IMR-90 (cell line): ENCODE data around the gene ATL2. TPM values are rescaled to one million over a fixed set of nuclear protein-coding genes. Genes with fewer than 3 reads are reported as not detected.

Source experiments
- ATAC-seq: fragments of 200-7000 bp; cut with Tn5 transposase; 2 replicates; pipeline ENCODE4 v1.9.1; 2020; ENCODE audit warnings: low read depth, mild to moderate bottlenecking, moderate library complexity
- BruUV-seq: library from RNA; stranded (reverse); fragments of 400-500 nt; replicated peaks from 2 replicates; lab custom pipeline; 2021; lab: Mats Ljungman, UMichigan
- CTCF ChIA-PET: fragments of 300-600 bp; formaldehyde crosslinking; extraction: SDS; loops from one replicate; lab custom pipeline; 2021; ENCODE audit warnings: antibody characterized with exemption; lab: Yijun Ruan, JAX
- POLR2A ChIA-PET: fragments of 300-600 bp; sonication (Branson Sonifier 250); formaldehyde crosslinking; loops from one replicate; lab custom pipeline; 2022; ENCODE audit warnings: antibody characterized with exemption; ENCODE audit not compliant: unreplicated experiment; lab: Charles Lee
- DNase-seq: peaks from one replicate; pipeline ENCODE4 v3.0.0; 2013
- H2AFZ ChIP-seq: replicated peaks from 2 replicates; pipeline ENCODE3; 2013; ENCODE audit warnings: low read length, mild to moderate bottlenecking; ENCODE audit not compliant: poor library complexity
- H2AK5ac ChIP-seq: 2 replicates; pipeline ENCODE4 v1.6.1; 2013; ENCODE audit warnings: low read depth, low read length, inconsistent platforms
- H2AK9ac ChIP-seq: replicated peaks from 2 replicates; pipeline ENCODE3; 2013; ENCODE audit warnings: mild to moderate bottlenecking, low read depth, low read length, moderate library complexity; ENCODE audit not compliant: poor library complexity
- H2BK120ac ChIP-seq: 2 replicates; pipeline ENCODE4 v1.6.1; 2013; ENCODE audit warnings: low read depth, low read length, inconsistent platforms
- H2BK15ac ChIP-seq: 3 replicates; pipeline ENCODE4 v1.6.1; 2013; ENCODE audit warnings: low read depth, low read length, inconsistent platforms
- H2BK20ac ChIP-seq: 2 replicates; pipeline ENCODE4 v1.6.1; 2013; ENCODE audit warnings: low read depth, mild to moderate bottlenecking, inconsistent platforms, low read length, moderate library complexity
- H2BK5ac ChIP-seq: 2 replicates; pipeline ENCODE4 v1.6.1; 2013; ENCODE audit warnings: mild to moderate bottlenecking, low read depth, low read length, inconsistent platforms; ENCODE audit not compliant: poor library complexity, severe bottlenecking
- H3K14ac ChIP-seq: replicated peaks from 2 replicates; pipeline ENCODE4 v1.6.1; 2013; ENCODE audit warnings: low read depth, low read length, inconsistent platforms
- H3K18ac ChIP-seq: 2 replicates; pipeline ENCODE4 v1.6.1; 2013; ENCODE audit warnings: low read depth, low read length, control low read depth
- H3K23ac ChIP-seq: 2 replicates; pipeline ENCODE4 v1.6.1; 2013; ENCODE audit warnings: low read depth, low read length, inconsistent platforms
- H3K27ac ChIP-seq: 2 replicates; pipeline ENCODE4 v1.5.1; 2013; ENCODE audit warnings: mild to moderate bottlenecking, control low read depth, low read length; ENCODE audit not compliant: insufficient read depth
- H3K27me3 ChIP-seq: 2 replicates; pipeline ENCODE4 v1.6.1; 2013; ENCODE audit warnings: low read length; ENCODE audit not compliant: control insufficient read depth, insufficient read depth
- H3K36me3 ChIP-seq: 2 replicates; pipeline ENCODE4 v1.6.1; 2013; ENCODE audit warnings: low read length, mixed read lengths; ENCODE audit not compliant: control insufficient read depth, insufficient read depth
- H3K4ac ChIP-seq: 2 replicates; pipeline ENCODE4 v1.6.1; 2013; ENCODE audit warnings: low read depth, low read length, inconsistent platforms
- H3K4me1 ChIP-seq: 2 replicates; pipeline ENCODE4 v1.6.1; 2013; ENCODE audit warnings: low read length, mixed read lengths; ENCODE audit not compliant: control insufficient read depth, insufficient read depth
- H3K4me2 ChIP-seq: 2 replicates; pipeline ENCODE4 v1.6.1; 2013; ENCODE audit warnings: low read depth, mild to moderate bottlenecking, control low read depth, low read length, moderate library complexity
- H3K4me3 ChIP-seq: 2 replicates; pipeline ENCODE4 v1.5.1; 2013; ENCODE audit warnings: low read depth, mild to moderate bottlenecking, control low read depth, low read length, moderate library complexity; ENCODE audit not compliant: insufficient read depth
- H3K56ac ChIP-seq: 2 replicates; pipeline ENCODE4 v1.6.1; 2013; ENCODE audit warnings: low read length, inconsistent platforms; ENCODE audit not compliant: insufficient read depth; ENCODE audit errors: extremely low read depth
- H3K79me1 ChIP-seq, 2 experiments: 2 replicates each; pipeline ENCODE4 v1.6.1; 2013; ENCODE audit warnings: low read length in 2 of 2, inconsistent platforms in 1 of 2, low read depth in 1 of 2
- H3K9ac ChIP-seq: 2 replicates; pipeline ENCODE4 v1.6.1; 2013; ENCODE audit warnings: low read depth, low read length, control low read depth
- H3K9me1 ChIP-seq: 2 replicates; pipeline ENCODE4 v1.6.1; 2013; ENCODE audit warnings: low read length, inconsistent platforms; ENCODE audit not compliant: insufficient read depth
- H3K9me3 ChIP-seq: 2 replicates; pipeline ENCODE4 v1.6.1; 2013; ENCODE audit warnings: low read length; ENCODE audit not compliant: control insufficient read depth, insufficient read depth
- H4K20me1 ChIP-seq: 2 replicates; pipeline ENCODE4 v1.6.1; 2013; ENCODE audit warnings: low read length, inconsistent platforms; ENCODE audit not compliant: insufficient read depth
- H4K5ac ChIP-seq: 2 replicates; pipeline ENCODE4 v1.6.1; 2013; ENCODE audit warnings: mild to moderate bottlenecking, low read depth, low read length, control low read depth
- H4K8ac ChIP-seq, 2 experiments: 2 replicates each; pipeline ENCODE4 v1.6.1; 2013; ENCODE audit warnings: low read depth in 2 of 2, low read length in 2 of 2, control low read depth in 1 of 2, inconsistent platforms in 1 of 2
- H4K91ac ChIP-seq: 2 replicates; pipeline ENCODE4 v1.6.1; 2013; ENCODE audit warnings: low read depth, low read length, inconsistent platforms; ENCODE audit not compliant: insufficient read depth
- BHLHE40 ChIP-seq: fragments of 150-350 bp; IDR thresholded peaks from 2 replicates; pipeline ENCODE4 v1.6.1; 2016; ENCODE audit warnings: mild to moderate bottlenecking, low read depth, low read length
- CEBPB ChIP-seq: IDR thresholded peaks from 2 replicates; pipeline ENCODE4 v1.6.1; 2012; ENCODE audit warnings: low read depth, low read length, improper control_type of control experiment
- CHD1 ChIP-seq: IDR thresholded peaks from 2 replicates; pipeline ENCODE4 v1.6.1; 2012; ENCODE audit warnings: low read depth, low read length, improper control_type of control experiment
- FOS ChIP-seq: fragments of 150-350 bp; IDR thresholded peaks from 2 replicates; pipeline ENCODE4 v1.6.1; 2016; ENCODE audit warnings: low read depth, low read length
- MAFK ChIP-seq: IDR thresholded peaks from 2 replicates; pipeline ENCODE4 v1.6.1; 2012; ENCODE audit warnings: low read depth, low read length, improper control_type of control experiment
- MAZ ChIP-seq: IDR thresholded peaks from 2 replicates; pipeline ENCODE4 v1.6.1; 2012; ENCODE audit warnings: low read depth, mild to moderate bottlenecking, low read length, improper control_type of control experiment, moderate library complexity, borderline replicate concordance
- MXI1 ChIP-seq: IDR thresholded peaks from 2 replicates; pipeline ENCODE4 v1.6.1; 2012; ENCODE audit warnings: low read depth, mild to moderate bottlenecking, low read length, moderate library complexity, borderline replicate concordance
- NFE2L2 ChIP-seq: fragments of 150-350 bp; IDR thresholded peaks from 2 replicates; pipeline ENCODE4 v1.6.1; 2016; ENCODE audit warnings: low read depth, mild to moderate bottlenecking, low read length
- RAD21 ChIP-seq: IDR thresholded peaks from 2 replicates; pipeline ENCODE4 v1.6.1; 2012; ENCODE audit warnings: low read length, improper control_type of control experiment
- RCOR1 ChIP-seq: IDR thresholded peaks from 2 replicates; pipeline ENCODE4 v1.6.1; 2012; ENCODE audit warnings: mild to moderate bottlenecking, low read length, improper control_type of control experiment; ENCODE audit not compliant: insufficient replicate concordance
- RFX5 ChIP-seq: IDR thresholded peaks from 2 replicates; pipeline ENCODE4 v1.8.0; 2012; ENCODE audit warnings: low read depth, mild to moderate bottlenecking, low read length, moderate library complexity
- SMC3 ChIP-seq: fragments of 150-350 bp; IDR thresholded peaks from 2 replicates; pipeline ENCODE4 v1.6.1; 2016; ENCODE audit warnings: low read depth, mild to moderate bottlenecking, antibody characterized with exemption, low read length, moderate library complexity
- WGBS, 2 experiments: methylation state at CpG; one replicate each; pipeline versions ENCODE4 v1.1.5 to v1.1.7; 2013; ENCODE audit warnings: missing lambda C conversion rate in 2 of 2; ENCODE audit not compliant: insufficient read length in 1 of 2; ENCODE audit errors: extremely low coverage in 2 of 2; 5-methylcytosine and 5-hydroxymethylcytosine counted together
- dilution Hi-C: fragments of 300-500 bp; cut with HindIII; formaldehyde crosslinking; loops from one replicate; pipeline ENCODE4 v1.14.3; 2018; ENCODE audit warnings: low sequenced_read_pairs; ENCODE audit not compliant: unreplicated experiment
- in situ Hi-C: fragments of 300-500 bp; cut with MboI; formaldehyde crosslinking; loops from 3 replicates; pipeline ENCODE4 v1.14.3; 2019; ENCODE audit warnings: low sequenced_read_pairs, inconsistent platforms, mixed read lengths
- intact Hi-C: fragments of 100-400 bp; cut with micrococcal nuclease; formaldehyde crosslinking; loops from 2 replicates; pipeline ENCODE4 v1.10.0; 2022
- polyA plus RNA-seq, 3 experiments: library from polyadenylated mRNA; depleted of rRNA; stranded (reverse); fragments of >200 nt; gene quantifications; 2 replicates each; pipeline ENCODE4 v1.2.3, GENCODE V29; 2012; ENCODE audit warnings: low replicate concordance in 1 of 3
- total RNA-seq: library from RNA; depleted of rRNA; stranded (reverse); fragments of >200 nt; gene quantifications from 2 replicates; pipeline ENCODE4 v1.2.3, GENCODE V29; 2012
- TF ChIP-seq, protein P1 (sequence below): fragments of 150-350 bp; IDR thresholded peaks from 2 replicates; pipeline ENCODE4 v1.6.1; 2017; ENCODE audit warnings: mild to moderate bottlenecking, antibody characterized with exemption, low read length, low read depth
- TF ChIP-seq, protein P2 (sequence below): conservative IDR thresholded peaks from 2 replicates; pipeline ENCODE4 v1.5.1; 2012; ENCODE audit warnings: mild to moderate bottlenecking, low read depth, low read length, improper control_type of control experiment
- TF ChIP-seq, protein P3 (sequence below): fragments of 150-350 bp; IDR thresholded peaks from 2 replicates; pipeline ENCODE4 v1.6.1; 2016; ENCODE audit warnings: low read depth, mild to moderate bottlenecking, low read length, moderate library complexity, borderline replicate concordance

The ATL2 gene
- total and polyA plus RNA-seq, 2 of the 4 experiments (the other 2 are of a cell fraction): 16.0 to 62.6 TPM

GRCh38 chr2:38394041-38394440 lies 17.0 kb upstream of the ATL2 start:
- H2AK5ac ChIP-seq: no peak overlapping the region
- H4K8ac ChIP-seq: no peak overlapping the region
- no peaks in the 10 kb centered on the region; the same call in 1 of the 2 replicates for H3K9me3 ChIP-seq
- H3K27me3 ChIP-seq: peaks cover 24% of the 10 kb centered on the region
- H2BK5ac ChIP-seq: no peak overlapping the region
- no peak overlapping the region for H2BK15ac ChIP-seq
- H2AK9ac ChIP-seq: no peak overlapping the region
- no peaks in the 10 kb centered on the region for H3K36me3 ChIP-seq
- no peak overlapping the region for H2AFZ ChIP-seq
- H2BK20ac ChIP-seq: no peak overlapping the region
- H3K27ac ChIP-seq: no peak overlapping the region
- H4K20me1 ChIP-seq: no peaks in the 10 kb centered on the region
- TF ChIP-seq RCOR1 (no peak), MXI1 (no peak), BHLHE40 (no peak), SMC3 (no peak), RFX5 (no peak), NFE2L2 (no peak), MAZ (no peak), CEBPB (no peak), FOS (no peak), RAD21 (no peak), CHD1 (no peak), MAFK (no peak)
- TF ChIP-seq, protein P1, sequence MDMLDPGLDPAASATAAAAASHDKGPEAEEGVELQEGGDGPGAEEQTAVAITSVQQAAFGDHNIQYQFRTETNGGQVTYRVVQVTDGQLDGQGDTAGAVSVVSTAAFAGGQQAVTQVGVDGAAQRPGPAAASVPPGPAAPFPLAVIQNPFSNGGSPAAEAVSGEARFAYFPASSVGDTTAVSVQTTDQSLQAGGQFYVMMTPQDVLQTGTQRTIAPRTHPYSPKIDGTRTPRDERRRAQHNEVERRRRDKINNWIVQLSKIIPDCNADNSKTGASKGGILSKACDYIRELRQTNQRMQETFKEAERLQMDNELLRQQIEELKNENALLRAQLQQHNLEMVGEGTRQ: no peak
- TF ChIP-seq, protein P2, sequence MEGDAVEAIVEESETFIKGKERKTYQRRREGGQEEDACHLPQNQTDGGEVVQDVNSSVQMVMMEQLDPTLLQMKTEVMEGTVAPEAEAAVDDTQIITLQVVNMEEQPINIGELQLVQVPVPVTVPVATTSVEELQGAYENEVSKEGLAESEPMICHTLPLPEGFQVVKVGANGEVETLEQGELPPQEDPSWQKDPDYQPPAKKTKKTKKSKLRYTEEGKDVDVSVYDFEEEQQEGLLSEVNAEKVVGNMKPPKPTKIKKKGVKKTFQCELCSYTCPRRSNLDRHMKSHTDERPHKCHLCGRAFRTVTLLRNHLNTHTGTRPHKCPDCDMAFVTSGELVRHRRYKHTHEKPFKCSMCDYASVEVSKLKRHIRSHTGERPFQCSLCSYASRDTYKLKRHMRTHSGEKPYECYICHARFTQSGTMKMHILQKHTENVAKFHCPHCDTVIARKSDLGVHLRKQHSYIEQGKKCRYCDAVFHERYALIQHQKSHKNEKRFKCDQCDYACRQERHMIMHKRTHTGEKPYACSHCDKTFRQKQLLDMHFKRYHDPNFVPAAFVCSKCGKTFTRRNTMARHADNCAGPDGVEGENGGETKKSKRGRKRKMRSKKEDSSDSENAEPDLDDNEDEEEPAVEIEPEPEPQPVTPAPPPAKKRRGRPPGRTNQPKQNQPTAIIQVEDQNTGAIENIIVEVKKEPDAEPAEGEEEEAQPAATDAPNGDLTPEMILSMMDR: no peak
- TF ChIP-seq, protein P3, sequence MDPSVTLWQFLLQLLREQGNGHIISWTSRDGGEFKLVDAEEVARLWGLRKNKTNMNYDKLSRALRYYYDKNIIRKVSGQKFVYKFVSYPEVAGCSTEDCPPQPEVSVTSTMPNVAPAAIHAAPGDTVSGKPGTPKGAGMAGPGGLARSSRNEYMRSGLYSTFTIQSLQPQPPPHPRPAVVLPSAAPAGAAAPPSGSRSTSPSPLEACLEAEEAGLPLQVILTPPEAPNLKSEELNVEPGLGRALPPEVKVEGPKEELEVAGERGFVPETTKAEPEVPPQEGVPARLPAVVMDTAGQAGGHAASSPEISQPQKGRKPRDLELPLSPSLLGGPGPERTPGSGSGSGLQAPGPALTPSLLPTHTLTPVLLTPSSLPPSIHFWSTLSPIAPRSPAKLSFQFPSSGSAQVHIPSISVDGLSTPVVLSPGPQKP: no peak
- H3K4ac ChIP-seq: no peak overlapping the region
- CTCF ChIA-PET: no interaction called here
- no peak overlapping the region for H3K14ac ChIP-seq
- intact Hi-C loops (no loop called here), dilution Hi-C loops (no loop called here), in situ Hi-C loops (no loop called here)
- H3K9ac ChIP-seq: no peak overlapping the region
- ATAC-seq (no peak), DNase-seq (no peak)
- H3K18ac ChIP-seq: no peak overlapping the region
- H4K5ac ChIP-seq: no peak overlapping the region
- no peak overlapping the region for H4K91ac ChIP-seq
- H3K4me2 ChIP-seq: no peak overlapping the region
- 80% methylated on average over 1 of the region's 2 CpGs; no CpG with 5 or more reads in 1 of the 2 experiments for WGBS, 2 experiments
- no TSS peak for BruUV-seq
- no peaks in the 10 kb centered on the region for H3K9me1 ChIP-seq
- POLR2A ChIA-PET: no interaction called here
- no peak overlapping the region for H3K56ac ChIP-seq
- no peaks in the 10 kb centered on the region for H3K4me1 ChIP-seq
- H2BK120ac ChIP-seq: no peak overlapping the region
- H3K23ac ChIP-seq: no peak overlapping the region
- H3K79me1 ChIP-seq: no peaks in the 10 kb centered on the region
- H3K4me3 ChIP-seq: no peak overlapping the region
